ENCODE measurements around the gene SPAG5.
A peak's percentile ranks its signal among the peaks of the same experiment; 100 is the strongest.

DNA sequence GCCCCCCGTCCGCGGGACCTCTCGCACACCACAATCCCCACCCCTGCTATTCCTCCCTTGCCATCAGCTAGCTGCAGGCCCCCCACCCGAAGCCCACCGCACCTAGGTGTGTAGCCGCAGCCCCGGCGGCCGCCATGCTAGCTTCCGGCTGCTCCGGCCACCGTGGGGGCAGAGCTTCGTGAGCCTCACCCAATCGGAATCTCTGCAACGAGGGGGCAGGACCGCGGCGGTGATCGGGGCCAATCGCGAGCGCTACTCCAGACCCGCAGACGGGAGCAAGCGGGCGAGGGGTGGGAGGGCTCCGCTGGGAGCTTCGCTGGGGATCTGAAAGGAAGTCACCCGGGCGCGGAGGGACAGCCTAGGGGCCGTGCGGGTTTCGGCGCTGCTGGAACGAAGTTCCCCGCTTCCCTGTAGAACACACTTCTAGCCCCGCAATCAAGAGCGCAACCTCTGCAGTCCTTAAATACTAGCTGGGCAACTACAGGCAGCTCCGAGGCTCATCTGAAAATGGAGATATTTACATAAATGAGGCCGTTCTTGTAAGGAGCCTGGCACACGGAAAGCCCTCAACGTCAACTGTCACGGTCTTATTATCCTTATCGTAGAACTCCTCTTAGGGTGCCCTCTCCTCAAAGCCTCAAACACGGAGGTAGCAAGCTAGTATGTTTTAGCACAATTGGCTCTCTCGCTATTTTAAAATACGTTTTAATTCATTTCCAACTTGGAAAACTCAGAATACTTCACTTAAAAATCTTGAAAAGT, 27.3 kb downstream of the SPAG5 start, which contains the start of gene PIGS:
- no peak for TF ChIP-seq CTCF (IDR thresholded peaks at IDR 0.05)
- peak; percentile 88 for TF ChIP-seq POLR2A (IDR thresholded peaks at IDR 0.05)
- TF ChIP-seq POLR2AphosphoS5 (IDR thresholded peaks at IDR 0.05), result peak; percentile 85 to 91 (median 91)
